NCI-H446 (cell line): ENCODE measurements around the gene C10orf67.
"Not testable (repeated sequence)": the region's sequence is repeated elsewhere in the genome, so short reads cannot be mapped to it uniquely, and the experiment has no call there.

Experiments
- DNase-seq, 2 experiments: peaks; one replicate each; lab custom pipeline; 2025; lab: John Stamatoyannopoulos, UW

C10orf67 gene

GRCh38 chr10:23362069-23362830 is 17.7 kb upstream of the C10orf67 start:
- no peak for DNase-seq

GRCh38 chr10:23361665-23362064 is 17.1 kb upstream of the C10orf67 start:
- DNase-seq, result no peak

- DNase-seq, result no peak
Observed at GRCh38 chr10:23359692-23360380, 15.2 kb upstream of the C10orf67 start.

GRCh38 chr10:23358357-23358756 is 13.8 kb upstream of the C10orf67 start:
- DNase-seq, result no peak

- DNase-seq, result no peak
Observed at GRCh38 chr10:23354630-23355279, 10.2 kb upstream of the C10orf67 start.

GRCh38 chr10:23351926-23352519 is 7.4 kb upstream of the C10orf67 start:
- no peak for DNase-seq

GRCh38 chr10:23350706-23351105 is 6.1 kb upstream of the C10orf67 start:
- not testable (repeated sequence) for DNase-seq

- DNase-seq, result no peak
Observed at GRCh38 chr10:23345861-23346260, 1.3 kb upstream of the C10orf67 start.

- no peak for DNase-seq
Observed at GRCh38 chr10:23343591-23344240, 881 bp downstream of the C10orf67 start.

GRCh38 chr10:23342213-23342884 is 2.2 kb downstream of the C10orf67 start:
- DNase-seq, result no peak

GRCh38 chr10:23341004-23341403 is 3.6 kb downstream of the C10orf67 start:
- DNase-seq, result no peak

GRCh38 chr10:23340354-23340753 is 4.2 kb downstream of the C10orf67 start:
- no peak for DNase-seq

- DNase-seq, result no peak
Observed at GRCh38 chr10:23338886-23339285, 5.7 kb downstream of the C10orf67 start.

GRCh38 chr10:23338155-23338828 is 6.3 kb downstream of the C10orf67 start:
- DNase-seq, result no peak

GRCh38 chr10:23337616-23338015 is 7.0 kb downstream of the C10orf67 start:
- DNase-seq, result no peak

- DNase-seq, result no peak
Observed at GRCh38 chr10:23331567-23332301, 12.9 kb downstream of the C10orf67 start.

- no peak for DNase-seq
Observed at GRCh38 chr10:23330948-23331347, 13.6 kb downstream of the C10orf67 start.

- DNase-seq, result no peak
Observed at GRCh38 chr10:23326544-23327307, 17.9 kb downstream of the C10orf67 start.

- no peak for DNase-seq
Observed at GRCh38 chr10:23325132-23325531, 19.5 kb downstream of the C10orf67 start.
